HepG2 (cell line): Measurements from ENCODE around the gene RIPK1. TPM values are rescaled to one million over a fixed set of nuclear protein-coding genes. Genes with fewer than 3 reads are reported as not detected.

ENCODE experiments used
- FOXA3 ChIP-seq: IDR thresholded peaks from 2 replicates; pipeline ENCODE4 v1.6.1; 2016; ENCODE audit warnings: missing genetic modification reagents, missing compliant biosample characterization
- GATAD2A ChIP-seq: IDR thresholded peaks from 2 replicates; pipeline ENCODE4 v1.6.1; 2016
- HDAC1 ChIP-seq: sonication (generic); formaldehyde crosslinking; IDR thresholded peaks from 2 replicates; pipeline ENCODE4 v1.5.1; 2020; ENCODE audit warnings: mild to moderate bottlenecking, missing genetic modification reagents
- HMGXB4 ChIP-seq, 2 experiments: sonication (generic) in 1 of 2; formaldehyde crosslinking in 1 of 2; IDR thresholded peaks; 2 replicates each; pipeline versions ENCODE4 v1.4.0 to v1.6.1; 2018 to 2020; ENCODE audit warnings: missing genetic modification reagents in 2 of 2, borderline replicate concordance in 1 of 2, low read depth in 1 of 2, mild to moderate bottlenecking in 1 of 2, missing biosample characterization in 1 of 2
- KDM5B ChIP-seq: sonication (generic); formaldehyde crosslinking; IDR thresholded peaks from 2 replicates; pipeline ENCODE4 v1.4.0; 2020; ENCODE audit warnings: missing genetic modification reagents, mild to moderate bottlenecking, borderline replicate concordance
- KLF13 ChIP-seq: sonication (generic); formaldehyde crosslinking; IDR thresholded peaks from 2 replicates; pipeline ENCODE4 v1.4.0; 2020; ENCODE audit warnings: mild to moderate bottlenecking, missing genetic modification reagents
- MZF1 ChIP-seq: sonication (generic); formaldehyde crosslinking; IDR thresholded peaks from 2 replicates; pipeline ENCODE4 v1.8.1; 2023; ENCODE audit warnings: mild to moderate bottlenecking, missing genetic modification reagents, borderline replicate concordance
- RAD21 ChIP-seq: fragments of 450-650 bp; formaldehyde crosslinking; IDR thresholded peaks from 2 replicates; pipeline ENCODE4 v1.5.0; 2020; ENCODE audit warnings: mild to moderate bottlenecking
- SAP130 ChIP-seq: IDR thresholded peaks from 2 replicates; pipeline ENCODE4 v1.6.1; 2016; ENCODE audit warnings: low read depth
- SUZ12 ChIP-seq: fragments of 150-350 bp; IDR thresholded peaks from 2 replicates; pipeline ENCODE4 v1.6.1; 2014; ENCODE audit warnings: low read depth, low read length
- TIGD3 ChIP-seq: sonication (generic); formaldehyde crosslinking; IDR thresholded peaks from 2 replicates; pipeline ENCODE4 v1.5.1; 2020; ENCODE audit warnings: mild to moderate bottlenecking, missing genetic modification reagents, borderline replicate concordance
- ZBTB10 ChIP-seq: sonication (generic); formaldehyde crosslinking; IDR thresholded peaks from 2 replicates; pipeline ENCODE4 v1.4.0; 2020; ENCODE audit warnings: missing genetic modification reagents, borderline replicate concordance
- ZBTB38 ChIP-seq: sonication (generic); formaldehyde crosslinking; IDR thresholded peaks from 2 replicates; pipeline ENCODE4 v1.5.1; 2020; ENCODE audit warnings: mild to moderate bottlenecking, missing genetic modification reagents
- ZMYM3 ChIP-seq: sonication (generic); formaldehyde crosslinking; IDR thresholded peaks from 2 replicates; pipeline ENCODE4 v1.5.1; 2020; ENCODE audit warnings: mild to moderate bottlenecking, missing genetic modification reagents
- ZNF331 ChIP-seq: sonication (generic); formaldehyde crosslinking; IDR thresholded peaks from 2 replicates; pipeline ENCODE4 v1.4.0; 2020; ENCODE audit warnings: missing genetic modification reagents
- polyA plus RNA-seq, 8 experiments: library from polyadenylated mRNA; depleted of rRNA in 3 of 8; stranded (reverse) in 7 of 8; unstranded in 1 of 8; fragments of >200 nt; fragmentation: Illumina TruSeq in 4 of 8; extraction: Trizol in 4 of 8; gene quantifications; 2 replicates each; pipeline versions ENCODE4 v1.2.1 to v1.2.3, GENCODE V29; 2011 to 2016; ENCODE audit warnings: low read depth in 4 of 8, missing spikeins in 1 of 8, mixed read lengths in 1 of 8; ENCODE audit not compliant: insufficient read depth in 1 of 8
- total RNA-seq, 5 experiments: library from RNA; depleted of rRNA; stranded (reverse); fragments of >200 nt; fragmentation: Illumina TruSeq; extraction: Trizol; gene quantifications; 2 replicates each; pipeline ENCODE4 v1.2.3, GENCODE V29; 2016; ENCODE audit warnings: low read depth in 1 of 5
- TF ChIP-seq, protein P1 (sequence below): sonication (generic); formaldehyde crosslinking; IDR thresholded peaks from 2 replicates; pipeline ENCODE4 v1.4.0; 2020; ENCODE audit warnings: mild to moderate bottlenecking, missing genetic modification reagents

The RIPK1 gene
- total and polyA plus RNA-seq, 2 of the 13 experiments (the other 11 are each of a cell fraction or from before 2014, with no cell fraction given): 9.0 to 10.3 TPM

GRCh38 chr6:3137057-3137777 lies 68.9 kb downstream of the RIPK1 start (continued):
- TF ChIP-seq HMGXB4 (CRISPR knock-in tag; IDR thresholded peaks at IDR 0.05; ENCODE audit: borderline replicate concordance in 1 of 2, low read depth in 1 of 2) (peak in 1 of 2 experiments; percentile 18; a peak in 1 of 4 replicates), SAP130 (CRISPR knock-in tag) (0 out of 2 replicates have a peak, but pooled peaks have one; percentile 2), RAD21 (CRISPR knock-in tag) (no peak), ZBTB10 (CRISPR knock-in tag) (0 out of 2 replicates have a peak, but pooled peaks have one; percentile 43), HDAC1 (CRISPR knock-in tag) (peak; percentile 36; the same call in 1 of the 2 replicates), ZBTB38 (peak; percentile 95), ZNF331 (CRISPR knock-in tag) (no peak), ZMYM3 (CRISPR knock-in tag) (0 out of 2 replicates have a peak, but pooled peaks have one; percentile 26), MZF1 (CRISPR knock-in tag) (no peak), FOXA3 (CRISPR knock-in tag) (no peak), KLF13 (no peak), KDM5B (CRISPR knock-in tag) (no peak), SUZ12 (no peak), GATAD2A (CRISPR knock-in tag) (0 out of 2 replicates have a peak, but pooled peaks have one; percentile 16), TIGD3 (CRISPR knock-in tag) (no peak)
- TF ChIP-seq, protein P1, sequence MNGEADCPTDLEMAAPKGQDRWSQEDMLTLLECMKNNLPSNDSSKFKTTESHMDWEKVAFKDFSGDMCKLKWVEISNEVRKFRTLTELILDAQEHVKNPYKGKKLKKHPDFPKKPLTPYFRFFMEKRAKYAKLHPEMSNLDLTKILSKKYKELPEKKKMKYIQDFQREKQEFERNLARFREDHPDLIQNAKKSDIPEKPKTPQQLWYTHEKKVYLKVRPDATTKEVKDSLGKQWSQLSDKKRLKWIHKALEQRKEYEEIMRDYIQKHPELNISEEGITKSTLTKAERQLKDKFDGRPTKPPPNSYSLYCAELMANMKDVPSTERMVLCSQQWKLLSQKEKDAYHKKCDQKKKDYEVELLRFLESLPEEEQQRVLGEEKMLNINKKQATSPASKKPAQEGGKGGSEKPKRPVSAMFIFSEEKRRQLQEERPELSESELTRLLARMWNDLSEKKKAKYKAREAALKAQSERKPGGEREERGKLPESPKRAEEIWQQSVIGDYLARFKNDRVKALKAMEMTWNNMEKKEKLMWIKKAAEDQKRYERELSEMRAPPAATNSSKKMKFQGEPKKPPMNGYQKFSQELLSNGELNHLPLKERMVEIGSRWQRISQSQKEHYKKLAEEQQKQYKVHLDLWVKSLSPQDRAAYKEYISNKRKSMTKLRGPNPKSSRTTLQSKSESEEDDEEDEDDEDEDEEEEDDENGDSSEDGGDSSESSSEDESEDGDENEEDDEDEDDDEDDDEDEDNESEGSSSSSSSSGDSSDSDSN (CRISPR knock-in tag): peak; percentile 37; the same call in 1 of the 2 replicates
